Breast epithelium (tissue), 3 donors: ENCODE results near the gene GRIP2.

Source experiments
- POLR2A ChIP-seq: fragments of 450-650 bp; IDR thresholded peaks from one replicate; pipeline ENCODE4 v1.6.1; 2016; ENCODE audit warnings: antibody characterized with exemption, mild to moderate bottlenecking, moderate library complexity
- TF ChIP-seq, protein P1 (sequence below), 3 donors: fragments of 450-650 bp; IDR thresholded peaks; one replicate each; pipeline ENCODE4 v1.5.1; 2016 to 2017; ENCODE audit warnings: antibody characterized with exemption in 3 of 3, mild to moderate bottlenecking in 3 of 3, moderate library complexity in 3 of 3

GRCh38 chr3:14454639-14455310 lies 85.4 kb downstream of the GRIP2 start:
- no peak for TF ChIP-seq POLR2A
- TF ChIP-seq, protein P1, sequence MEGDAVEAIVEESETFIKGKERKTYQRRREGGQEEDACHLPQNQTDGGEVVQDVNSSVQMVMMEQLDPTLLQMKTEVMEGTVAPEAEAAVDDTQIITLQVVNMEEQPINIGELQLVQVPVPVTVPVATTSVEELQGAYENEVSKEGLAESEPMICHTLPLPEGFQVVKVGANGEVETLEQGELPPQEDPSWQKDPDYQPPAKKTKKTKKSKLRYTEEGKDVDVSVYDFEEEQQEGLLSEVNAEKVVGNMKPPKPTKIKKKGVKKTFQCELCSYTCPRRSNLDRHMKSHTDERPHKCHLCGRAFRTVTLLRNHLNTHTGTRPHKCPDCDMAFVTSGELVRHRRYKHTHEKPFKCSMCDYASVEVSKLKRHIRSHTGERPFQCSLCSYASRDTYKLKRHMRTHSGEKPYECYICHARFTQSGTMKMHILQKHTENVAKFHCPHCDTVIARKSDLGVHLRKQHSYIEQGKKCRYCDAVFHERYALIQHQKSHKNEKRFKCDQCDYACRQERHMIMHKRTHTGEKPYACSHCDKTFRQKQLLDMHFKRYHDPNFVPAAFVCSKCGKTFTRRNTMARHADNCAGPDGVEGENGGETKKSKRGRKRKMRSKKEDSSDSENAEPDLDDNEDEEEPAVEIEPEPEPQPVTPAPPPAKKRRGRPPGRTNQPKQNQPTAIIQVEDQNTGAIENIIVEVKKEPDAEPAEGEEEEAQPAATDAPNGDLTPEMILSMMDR (IDR thresholded peaks at IDR 0.05) = no peak
